Mesodermal cell (in vitro differentiated cells): Measurements from ENCODE around the gene ZCCHC18.
"Not testable (repeated sequence)": the region's sequence is repeated elsewhere in the genome, so short reads cannot be mapped to it uniquely, and the experiment has no call there.

Source experiments
- H3K27ac ChIP-seq: 2 replicates; pipeline ENCODE4 v1.7.0; 2013; ENCODE audit warnings: mild to moderate bottlenecking, low read depth, low read length, moderate library complexity; ENCODE audit not compliant: severe bottlenecking
- H3K36me3 ChIP-seq: 2 replicates; pipeline ENCODE4 v1.7.1; 2013; ENCODE audit warnings: mild to moderate bottlenecking, low read length, moderate library complexity; ENCODE audit not compliant: control insufficient read depth, insufficient read depth
- H3K4me1 ChIP-seq: one replicate; pipeline ENCODE4 v1.7.1; 2013; ENCODE audit warnings: mild to moderate bottlenecking, low read length; ENCODE audit not compliant: insufficient read depth, control insufficient read depth, poor library complexity, severe bottlenecking
- H3K4me3 ChIP-seq: 2 replicates; pipeline ENCODE4 v1.7.0; 2013; ENCODE audit warnings: low read length, control low read depth, mild to moderate bottlenecking; ENCODE audit not compliant: insufficient read depth, poor library complexity, severe bottlenecking; ENCODE audit errors: extremely low read depth
- H3K9me3 ChIP-seq: 2 replicates; pipeline ENCODE4 v1.7.1; 2013; ENCODE audit warnings: mild to moderate bottlenecking, low read length, moderate library complexity; ENCODE audit not compliant: control insufficient read depth
- WGBS, 2 experiments: methylation state at CpG; one replicate each; pipeline ENCODE4 v1.1.5; 2013; ENCODE audit warnings: missing lambda C conversion rate in 2 of 2; ENCODE audit not compliant: insufficient coverage in 2 of 2; 5-methylcytosine and 5-hydroxymethylcytosine counted together

Gene ZCCHC18

GRCh38 chrX:104104676-104105075, 7.6 kb upstream of the ZCCHC18 start:
- 93 to 94% methylated on average over 5 to 8 of the region's 10 CpGs for WGBS, 2 experiments
- H3K36me3 ChIP-seq: no peaks in the 10 kb centered on the region
- H3K4me1 ChIP-seq: no peaks in the 10 kb centered on the region
- H3K27ac ChIP-seq: no peak overlapping the region
- no peak overlapping the region for H3K4me3 ChIP-seq
- H3K9me3 ChIP-seq: no peaks in the 10 kb centered on the region

GRCh38 chrX:104105330-104106262, 6.7 kb upstream of the ZCCHC18 start:
- Histone ChIP-seq H3K4me1 (no peaks in the 10 kb centered on the region), H3K36me3 (no peaks in the 10 kb centered on the region), H3K27ac (no peak overlapping the region), H3K9me3 (no peaks in the 10 kb centered on the region), H3K4me3 (no peak overlapping the region)
- WGBS, 2 experiments: 80 to 89% methylated on average over 1 to 4 of the region's 11 CpGs

- Histone ChIP-seq H3K9me3 (no peaks in the 10 kb centered on the region), H3K27ac (no peak overlapping the region), H3K4me1 (no peaks in the 10 kb centered on the region), H3K36me3 (no peaks in the 10 kb centered on the region), H3K4me3 (no peak overlapping the region)
- 60% methylated on average over 1 of the region's 1 CpG; no CpG with 5 or more reads in 1 of the 2 experiments for WGBS, 2 experiments
Observed at GRCh38 chrX:104108955-104109354, 3.4 kb upstream of the ZCCHC18 start.

- WGBS, 2 experiments: 83 to 90% methylated on average over 2 of the region's 6 CpGs
- not testable (repeated sequence) for H3K9me3 ChIP-seq, H3K36me3 ChIP-seq, H3K4me1 ChIP-seq, H3K4me3 ChIP-seq, H3K27ac ChIP-seq
Observed at GRCh38 chrX:104110491-104111240, 1.7 kb upstream of the ZCCHC18 start.

- H3K36me3 ChIP-seq: no peaks in the 10 kb centered on the region
- H3K4me1 ChIP-seq: no peaks in the 10 kb centered on the region
- WGBS, 2 experiments: 0% methylated on average over 5 of the region's 24 CpGs; no CpG with 5 or more reads in 1 of the 2 experiments
- H3K27ac ChIP-seq: no peak overlapping the region
- peak overlapping the region; percentile 47 for H3K4me3 ChIP-seq
- H3K9me3 ChIP-seq: no peaks in the 10 kb centered on the region
Observed at GRCh38 chrX:104113222-104113965, 1.1 kb downstream of the ZCCHC18 start.

GRCh38 chrX:104117759-104118158, 5.4 kb downstream of the ZCCHC18 start:
- Histone ChIP-seq H3K4me1 (no peaks in the 10 kb centered on the region), H3K4me3 (no peak overlapping the region), H3K36me3 (no peaks in the 10 kb centered on the region), H3K27ac (no peak overlapping the region), H3K9me3 (no peaks in the 10 kb centered on the region)

GRCh38 chrX:104118765-104119164, 6.4 kb downstream of the ZCCHC18 start:
- 80% methylated on average over 1 of the region's 1 CpG; no CpG with 5 or more reads in 1 of the 2 experiments for WGBS, 2 experiments
- H3K27ac ChIP-seq: no peak overlapping the region
- H3K9me3 ChIP-seq: no peaks in the 10 kb centered on the region
- H3K4me1 ChIP-seq: no peaks in the 10 kb centered on the region
- H3K36me3 ChIP-seq: no peaks in the 10 kb centered on the region
- H3K4me3 ChIP-seq: no peak overlapping the region

- H3K36me3 ChIP-seq: no peaks in the 10 kb centered on the region
- H3K4me3 ChIP-seq: no peak overlapping the region
- H3K4me1 ChIP-seq: no peaks in the 10 kb centered on the region
- no peak overlapping the region for H3K27ac ChIP-seq
- H3K9me3 ChIP-seq: no peaks in the 10 kb centered on the region
- WGBS, 2 experiments: 93 to 94% methylated on average over 3 of the region's 5 CpGs
Observed at GRCh38 chrX:104122829-104123228, 10.5 kb downstream of the ZCCHC18 start.

- Histone ChIP-seq H3K4me1 (no peaks in the 10 kb centered on the region), H3K4me3 (no peak overlapping the region), H3K27ac (no peak overlapping the region), H3K9me3 (no peaks in the 10 kb centered on the region), H3K36me3 (peaks cover 4% of the 10 kb centered on the region)
- WGBS, 2 experiments: no CpG with 5 or more reads among the region's 2 CpGs
Observed at GRCh38 chrX:104126856-104127255, 14.5 kb downstream of the ZCCHC18 start.

- 100% methylated on average over 1 of the region's 6 CpGs for WGBS, 2 experiments
- H3K9me3 ChIP-seq: no peaks in the 10 kb centered on the region
- H3K36me3 ChIP-seq: peaks cover 4% of the 10 kb centered on the region
- H3K4me3 ChIP-seq: no peak overlapping the region
- H3K27ac ChIP-seq: no peak overlapping the region
- H3K4me1 ChIP-seq: no peaks in the 10 kb centered on the region
Observed at GRCh38 chrX:104130808-104131207, 18.5 kb downstream of the ZCCHC18 start.
